Skin epidermis (tissue), 12 donors: ENCODE data around the gene ID1.
A peak's percentile ranks its signal among the peaks of the same experiment; 100 is the strongest.
"Not testable (repeated sequence)": the region's sequence is repeated elsewhere in the genome, so short reads cannot be mapped to it uniquely, and the experiment has no call there.

Experiments
- H3K27ac ChIP-seq, 21 experiments: fragments of 200-600 bp; sonication (generic) in 11 of 21; one replicate each; pipeline ENCODE4 v1.5.0; 2020; ENCODE audit warnings: mild to moderate bottlenecking in 3 of 21, inconsistent platforms in 2 of 21, moderate library complexity in 2 of 21
- H3K4me3 ChIP-seq, 7 experiments: fragments of 200-600 bp; sonication (generic) in 2 of 7; one replicate each; pipeline ENCODE4 v1.5.0; 2020; ENCODE audit warnings: inconsistent platforms in 2 of 7, mild to moderate bottlenecking in 2 of 7, moderate library complexity in 1 of 7

The ID1 gene

GRCh38 chr20:31623123-31623505 lies 18.0 kb downstream of the ID1 start:
- H3K27ac ChIP-seq, H3K4me3 ChIP-seq: not testable (repeated sequence)

- not testable (repeated sequence) for H3K27ac ChIP-seq, H3K4me3 ChIP-seq
These were observed 21.4 kb downstream of the ID1 start for GRCh38 chr20:31626534-31626933.

GRCh38 chr20:31628057-31628456 lies 23.0 kb downstream of the ID1 start:
- not testable (repeated sequence) for H3K27ac ChIP-seq, H3K4me3 ChIP-seq

GRCh38 chr20:31630187-31630790 lies 25.2 kb downstream of the ID1 start:
- Histone ChIP-seq H3K27ac (no peak overlapping the region), H3K4me3 (no peak overlapping the region)

GRCh38 chr20:31632548-31633338 lies 27.7 kb downstream of the ID1 start:
- Histone ChIP-seq H3K4me3 (no peak overlapping the region), H3K27ac (no peak overlapping the region)

- Histone ChIP-seq H3K27ac (no peak overlapping the region), H3K4me3 (no peak overlapping the region)
These were observed 28.3 kb downstream of the ID1 start for GRCh38 chr20:31633339-31633914.

- Histone ChIP-seq H3K27ac (peak within 1 kb of the TSS in 3 of 21 experiments; percentile 34 to 71 (median 40)), H3K4me3 (peak within 1 kb of the TSS in 2 of 7 experiments; percentile 7 to 8)
These were observed 32.6 kb downstream of the ID1 start, which contains the start of gene COX4I2 for GRCh38 chr20:31637660-31638059. TSS of gene COX4I2 (plus strand) at chr20:31637912. CDS start at chr20:31639018, 1,106 bp downstream.

GRCh38 chr20:31638317-31638716 lies 33.2 kb downstream of the ID1 start:
- H3K4me3 ChIP-seq = peak overlapping the region in 1 of 7 experiments; percentile 7

GRCh38 chr20:31638816-31639215 lies 33.7 kb downstream of the ID1 start:
- Histone ChIP-seq H3K4me3 (no peak overlapping the region), H3K27ac (no peak overlapping the region)

More at GRCh38 chr20:31638317-31638716, 33.2 kb downstream of the ID1 start:
- H3K27ac ChIP-seq = peak overlapping the region in 3 of 21 experiments; percentile 34 to 71 (median 40)

GRCh38 chr20:31640259-31640658 lies 35.2 kb downstream of the ID1 start:
- H3K27ac ChIP-seq = no peak overlapping the region
- no peak overlapping the region for H3K4me3 ChIP-seq

- no peak overlapping the region for H3K4me3 ChIP-seq
- H3K27ac ChIP-seq = no peak overlapping the region
These were observed 36.3 kb downstream of the ID1 start for GRCh38 chr20:31641391-31641790.

- Histone ChIP-seq H3K4me3 (no peak overlapping the region), H3K27ac (no peak overlapping the region)
These were observed 37.7 kb downstream of the ID1 start for GRCh38 chr20:31642837-31643236.

GRCh38 chr20:31643522-31643921 lies 38.4 kb downstream of the ID1 start:
- no peak overlapping the region for H3K4me3 ChIP-seq
- no peak overlapping the region for H3K27ac ChIP-seq

GRCh38 chr20:31644701-31645100 lies 39.6 kb downstream of the ID1 start:
- Histone ChIP-seq H3K27ac (no peak overlapping the region), H3K4me3 (no peak overlapping the region)

GRCh38 chr20:31648104-31648503 lies 43.0 kb downstream of the ID1 start:
- not testable (repeated sequence) for H3K4me3 ChIP-seq, H3K27ac ChIP-seq

- Histone ChIP-seq H3K27ac (peak overlapping the region in 3 of 21 experiments; percentile 17 to 22 (median 17)), H3K4me3 (no peak overlapping the region)
These were observed 47.9 kb downstream of the ID1 start for GRCh38 chr20:31652917-31653396.

GRCh38 chr20:31653561-31653960 lies 48.5 kb downstream of the ID1 start:
- Histone ChIP-seq H3K27ac (peak overlapping the region in 1 of 21 experiments; percentile 22), H3K4me3 (no peak overlapping the region)

- Histone ChIP-seq H3K27ac (no peak overlapping the region), H3K4me3 (no peak overlapping the region)
These were observed 49.4 kb downstream of the ID1 start for GRCh38 chr20:31654534-31654933.
